Tibial artery (tissue), 4 donors: ENCODE measurements around the gene EFCAB6.

Source experiments
- DNase-seq, 2 donors: peaks; one replicate each; pipeline ENCODE4 v3.0.0-alpha.2; 2019
- H3K27ac ChIP-seq, 2 donors: fragments of 200-600 bp; sonication (generic) in 1 of 2; 1 replicate in 1 of 2; 2 replicates in 1 of 2; pipeline ENCODE4 v1.5.1; 2018 to 2019; ENCODE audit warnings: mild to moderate bottlenecking in 1 of 2
- H3K27me3 ChIP-seq, 2 donors: fragments of 200-600 bp; sonication (generic) in 1 of 2; one replicate each; pipeline versions ENCODE4 v1.5.1 to v1.6.0; 2016 to 2019
- H3K36me3 ChIP-seq, 3 donors: fragments of 200-600 bp; sonication (generic) in 2 of 3; one replicate each; pipeline ENCODE4 v1.5.1; 2016 to 2019; ENCODE audit warnings: mild to moderate bottlenecking in 2 of 3
- H3K4me1 ChIP-seq, 4 donors: fragments of 200-600 bp; sonication (generic) in 2 of 4; 1 replicate in 3 of 4; 2 replicates in 1 of 4; pipeline ENCODE4 v1.5.1; 2016 to 2019
- H3K4me3 ChIP-seq, 2 donors: fragments of 200-600 bp; sonication (generic) in 1 of 2; 1 replicate in 1 of 2; 2 replicates in 1 of 2; pipeline ENCODE4 v1.5.1; 2018 to 2019; ENCODE audit warnings: mild to moderate bottlenecking in 2 of 2
- H3K9me3 ChIP-seq, 3 donors: fragments of 200-600 bp; sonication (generic) in 1 of 3; one replicate each; pipeline ENCODE4 v1.5.1; 2016 to 2019
- CTCF ChIP-seq, 2 experiments: fragments of 200-600 bp in 1 of 2; fragments of 450-650 bp in 1 of 2; IDR thresholded peaks; one replicate each; pipeline ENCODE4 v1.5.1; 2017 to 2019; ENCODE audit warnings: antibody characterized with exemption in 2 of 2, mild to moderate bottlenecking in 1 of 2, moderate library complexity in 1 of 2
- intact Hi-C: fragments of 100-400 bp; cut with DNase I; formaldehyde crosslinking; loops from one replicate; pipeline ENCODE4 v1.15.0; 2023; ENCODE audit warnings: low total_unique reads

EFCAB6 gene

GRCh38 chr22:43643387-43643786 is 168.7 kb downstream of the EFCAB6 start:
- H3K4me1 ChIP-seq, result no peaks in the 10 kb centered on the region
- no peak for DNase-seq
- no peaks in the 10 kb centered on the region for H3K36me3 ChIP-seq
- TF ChIP-seq CTCF (IDR thresholded peaks at IDR 0.05), result no peak
- peaks cover 0 to 8% (median 0%) of the 10 kb centered on the region in 3 donors for H3K9me3 ChIP-seq
- intact Hi-C loops, result no loop called here
- H3K27ac ChIP-seq, result no peak overlapping the region
- H3K27me3 ChIP-seq, result no peaks in the 10 kb centered on the region
- no peak overlapping the region for H3K4me3 ChIP-seq

- Histone ChIP-seq H3K36me3 (no peaks in the 10 kb centered on the region), H3K9me3 (peaks cover 0 to 8% (median 0%) of the 10 kb centered on the region in 3 donors), H3K27me3 (no peaks in the 10 kb centered on the region), H3K27ac (no peak overlapping the region), H3K4me1 (no peaks in the 10 kb centered on the region), H3K4me3 (no peak overlapping the region)
- TF ChIP-seq CTCF (IDR thresholded peaks at IDR 0.05), result no peak
- intact Hi-C loops, result no loop called here
- DNase-seq, result no peak
Observed at GRCh38 chr22:43642319-43643206, 169.5 kb downstream of the EFCAB6 start.

- no peak for DNase-seq
- no peaks in the 10 kb centered on the region for H3K36me3 ChIP-seq
- peaks cover 0 to 8% (median 0%) of the 10 kb centered on the region in 3 donors for H3K9me3 ChIP-seq
- no peaks in the 10 kb centered on the region for H3K27me3 ChIP-seq
- no peak for TF ChIP-seq CTCF (IDR thresholded peaks at IDR 0.05)
- intact Hi-C loops, result no loop called here
- no peak overlapping the region for H3K4me3 ChIP-seq
- no peaks in the 10 kb centered on the region for H3K4me1 ChIP-seq
- H3K27ac ChIP-seq, result no peak overlapping the region
Observed at GRCh38 chr22:43639228-43639948, 172.7 kb downstream of the EFCAB6 start.

GRCh38 chr22:43637275-43638260 is 174.5 kb downstream of the EFCAB6 start:
- TF ChIP-seq CTCF (IDR thresholded peaks at IDR 0.05), result no peak
- no peak overlapping the region for H3K4me3 ChIP-seq
- no peaks in the 10 kb centered on the region for H3K4me1 ChIP-seq
- H3K27me3 ChIP-seq, result no peaks in the 10 kb centered on the region
- intact Hi-C loops, result no loop called here
- no peak for DNase-seq
- H3K36me3 ChIP-seq, result no peaks in the 10 kb centered on the region
- no peak overlapping the region for H3K27ac ChIP-seq
- peaks cover 0 to 8% (median 0%) of the 10 kb centered on the region in 3 donors for H3K9me3 ChIP-seq

GRCh38 chr22:43636086-43636485 is 176.0 kb downstream of the EFCAB6 start:
- DNase-seq, result no peak
- Histone ChIP-seq H3K9me3 (peaks cover 0 to 8% (median 0%) of the 10 kb centered on the region in 3 donors), H3K36me3 (no peaks in the 10 kb centered on the region), H3K27ac (no peak overlapping the region), H3K27me3 (no peaks in the 10 kb centered on the region), H3K4me3 (no peak overlapping the region), H3K4me1 (no peaks in the 10 kb centered on the region)
- no peak for TF ChIP-seq CTCF (IDR thresholded peaks at IDR 0.05)
- intact Hi-C loops, result no loop called here
